ENCODE measurements around the gene ABR.

- TF ChIP-seq CTCF (IDR thresholded peaks at IDR 0.05) (no peak), POLR2A (IDR thresholded peaks at IDR 0.05) (no peak)
These were observed 166.7 kb downstream of the ABR start for GRCh38 chr17:1012823-1013728.

All from right lobe of liver (tissue), 4 donors.